Measurements from ENCODE around the gene WNK2.

- no peak for TF ChIP-seq CTCF (IDR thresholded peaks at IDR 0.05)
- no peak for TF ChIP-seq POLR2A (IDR thresholded peaks at IDR 0.05; ENCODE audit: low read depth)
- TF ChIP-seq EP300 (IDR thresholded peaks at IDR 0.05), result no peak
- TF ChIP-seq POLR2AphosphoS5 (IDR thresholded peaks at IDR 0.05), result no peak
These were observed 3.0 kb upstream of the WNK2 start for GRCh38 chr9:93180938-93181337.

Data from esophagus muscularis mucosa (tissue), 4 donors.